Smooth muscle cell (in vitro differentiated cells): ENCODE measurements around the gene NRP1. TPM values are rescaled to one million over a fixed set of nuclear protein-coding genes. Genes with fewer than 3 reads are reported as not detected.

Source experiments
- DNase-seq: peaks from one replicate; lab custom pipeline; 2025; ENCODE audit not compliant: unreplicated experiment; lab: John Stamatoyannopoulos, UW
- H2AFZ ChIP-seq: fragments of 200-600 bp; sonication (generic); 2 replicates; pipeline ENCODE4 v1.6.0; 2016; ENCODE audit warnings: antibody characterized with exemption, low read depth, mild to moderate bottlenecking
- H3F3A ChIP-seq: fragments of 200-600 bp; sonication (generic); 2 replicates; pipeline ENCODE4 v1.6.0; 2017; ENCODE audit warnings: antibody characterized with exemption, low read depth
- H3K27ac ChIP-seq: fragments of 200-600 bp; sonication (generic); 2 replicates; pipeline ENCODE4 v1.5.1; 2016; ENCODE audit warnings: low read depth, mild to moderate bottlenecking
- H3K27me3 ChIP-seq: fragments of 200-600 bp; sonication (generic); 2 replicates; pipeline ENCODE4 v1.6.1; 2016; ENCODE audit warnings: low read depth, mild to moderate bottlenecking
- H3K36me3 ChIP-seq: fragments of 200-600 bp; sonication (generic); 2 replicates; pipeline ENCODE4 v1.5.1; 2016; ENCODE audit warnings: low read depth
- H3K4me1 ChIP-seq: fragments of 200-600 bp; sonication (generic); 2 replicates; pipeline ENCODE4 v1.5.1; 2016; ENCODE audit warnings: low read depth
- H3K4me2 ChIP-seq: fragments of 200-600 bp; sonication (generic); 2 replicates; pipeline ENCODE4 v1.6.0; 2016; ENCODE audit warnings: mild to moderate bottlenecking
- H3K4me3 ChIP-seq: fragments of 200-600 bp; sonication (generic); 2 replicates; pipeline ENCODE4 v1.5.1; 2016; ENCODE audit warnings: mild to moderate bottlenecking
- H3K79me2 ChIP-seq: fragments of 200-600 bp; sonication (generic); 2 replicates; pipeline ENCODE4 v1.6.0; 2016; ENCODE audit warnings: low read depth, mild to moderate bottlenecking
- H3K9ac ChIP-seq: fragments of 200-600 bp; sonication (generic); 2 replicates; pipeline ENCODE4 v1.6.0; 2016; ENCODE audit warnings: low read depth
- H3K9me3 ChIP-seq: fragments of 200-600 bp; sonication (generic); replicated peaks from 2 replicates; pipeline ENCODE4 v1.5.1; 2016; ENCODE audit warnings: low read depth
- H4K20me1 ChIP-seq: fragments of 200-600 bp; sonication (generic); 2 replicates; pipeline ENCODE4 v1.6.0; 2016; ENCODE audit warnings: low read depth
- CTCF ChIP-seq: fragments of 200-600 bp; sonication (generic); IDR thresholded peaks from 2 replicates; pipeline ENCODE4 v1.5.1; 2017; ENCODE audit warnings: borderline replicate concordance, mild to moderate bottlenecking, antibody characterized with exemption; ENCODE audit not compliant: insufficient read depth, poor library complexity, severe bottlenecking
- WGBS: methylation state at CpG from one replicate; pipeline ENCODE4 v1.1.7; 2016; ENCODE audit warnings: low lambda C conversion rate; 5-methylcytosine and 5-hydroxymethylcytosine counted together
- polyA plus RNA-seq: library from polyadenylated mRNA; unstranded; fragments of >200 nt; fragmentation: Nextera tagmentation; extraction: Ambion mirVana; gene quantifications from 2 replicates; pipeline ENCODE4 v1.2.1, GENCODE V29; 2016
- total RNA-seq: library from RNA; depleted of rRNA; stranded (reverse); fragments of >200 nt; gene quantifications from 2 replicates; pipeline ENCODE4 v1.2.3, GENCODE V29; 2014

The NRP1 gene
- total and polyA plus RNA-seq, 2 experiments from 2014 or later, result 74.8 to 80.4 TPM

- no peaks in the 10 kb centered on the region for H3F3A ChIP-seq
- no peaks in the 10 kb centered on the region for H3K36me3 ChIP-seq
- no peak overlapping the region for H3K27ac ChIP-seq
Observed at GRCh38 chr10:33153251-33153967, 181.1 kb downstream of the NRP1 start.

GRCh38 chr10:33152750-33153149 lies 181.7 kb downstream of the NRP1 start:
- no peak overlapping the region for H2AFZ ChIP-seq
- no peak overlapping the region for H3K4me2 ChIP-seq
- no peaks in the 10 kb centered on the region for H3K27me3 ChIP-seq

More at GRCh38 chr10:33153251-33153967, 181.1 kb downstream of the NRP1 start:
- TF ChIP-seq CTCF, result no peak
- Histone ChIP-seq H2AFZ (no peak overlapping the region), H3K9me3 (no peaks in the 10 kb centered on the region), H3K27me3 (no peaks in the 10 kb centered on the region), H4K20me1 (no peaks in the 10 kb centered on the region), H3K4me2 (no peak overlapping the region), H3K79me2 (no peaks in the 10 kb centered on the region), H3K9ac (no peak overlapping the region), H3K4me1 (no peaks in the 10 kb centered on the region), H3K4me3 (no peak overlapping the region)
- 95% methylated on average over 8 of the region's 8 CpGs for WGBS
- no peak for DNase-seq

GRCh38 chr10:33152146-33152545 lies 182.3 kb downstream of the NRP1 start:
- no peaks in the 10 kb centered on the region for H3F3A ChIP-seq
- TF ChIP-seq CTCF, result no peak
- H3K79me2 ChIP-seq, result no peaks in the 10 kb centered on the region
- H3K9ac ChIP-seq, result no peak overlapping the region
- H3K4me1 ChIP-seq, result no peaks in the 10 kb centered on the region
- no peak overlapping the region for H3K4me3 ChIP-seq
- H3K27me3 ChIP-seq, result no peaks in the 10 kb centered on the region
- H3K36me3 ChIP-seq, result no peaks in the 10 kb centered on the region
- 72% methylated on average over 7 of the region's 7 CpGs for whole genome bisulfite sequencing
- H3K9me3 ChIP-seq, result no peaks in the 10 kb centered on the region
- no peaks in the 10 kb centered on the region for H4K20me1 ChIP-seq
- H3K4me2 ChIP-seq, result no peak overlapping the region
- no peak overlapping the region for H3K27ac ChIP-seq
- H2AFZ ChIP-seq, result no peak overlapping the region
- no peak for DNase-seq

More at GRCh38 chr10:33152750-33153149, 181.7 kb downstream of the NRP1 start:
- Histone ChIP-seq H3F3A (no peaks in the 10 kb centered on the region), H3K79me2 (no peaks in the 10 kb centered on the region), H3K4me3 (no peak overlapping the region), H4K20me1 (no peaks in the 10 kb centered on the region), H3K4me1 (no peaks in the 10 kb centered on the region), H3K27ac (no peak overlapping the region), H3K9me3 (no peaks in the 10 kb centered on the region), H3K36me3 (no peaks in the 10 kb centered on the region), H3K9ac (no peak overlapping the region)
- DNase-seq, result no peak
- 92% methylated on average over 4 of the region's 4 CpGs for WGBS
- TF ChIP-seq CTCF, result no peak
